HG03558 (cell line): ENCODE data around the gene SLC17A4.

ENCODE experiments used
- ATAC-seq: cut with Tn5 transposase; IDR thresholded peaks from one replicate; pipeline ENCODE4 v1.9.1; 2021; ENCODE audit warnings: moderate number of reproducible peaks; ENCODE audit not compliant: unreplicated experiment; ENCODE audit errors: extremely low read depth

The SLC17A4 gene

GRCh38 chr6:25794784-25795183 lies 40.2 kb downstream of the SLC17A4 start:
- ATAC-seq = no peak

- no peak for ATAC-seq
Observed at GRCh38 chr6:25801436-25801835, 46.9 kb downstream of the SLC17A4 start.

GRCh38 chr6:25804804-25805203 lies 50.3 kb downstream of the SLC17A4 start:
- no peak for ATAC-seq

- ATAC-seq = no peak
Observed at GRCh38 chr6:25815194-25815593, 60.7 kb downstream of the SLC17A4 start.

- ATAC-seq = no peak
Observed at GRCh38 chr6:25816252-25816651, 61.7 kb downstream of the SLC17A4 start.

- ATAC-seq = no peak
Observed at GRCh38 chr6:25821341-25821740, 66.8 kb downstream of the SLC17A4 start.

- peak; percentile 73 for ATAC-seq
Observed at GRCh38 chr6:25829375-25829774, 74.8 kb downstream of the SLC17A4 start.

GRCh38 chr6:25830458-25830857 lies 75.9 kb downstream of the SLC17A4 start:
- no peak for ATAC-seq
